Measurements from ENCODE around the gene GNB4.

GNB4 gene

GRCh38 chr3:179450261-179450701 lies 989 bp downstream of the GNB4 start:
- DNase-seq (ENCODE audit: low read depth): no peak
- H3K4me3 ChIP-seq (ENCODE audit: control insufficient read depth, low read depth, low read length): peak overlapping the region; percentile 94
- no peak for TF ChIP-seq CTCF (IDR thresholded peaks at IDR 0.05; ENCODE audit: control insufficient read depth, insufficient read depth, low read depth, low read length, missing control alignments)

- TF ChIP-seq CTCF (IDR thresholded peaks at IDR 0.05; ENCODE audit: control insufficient read depth, insufficient read depth, low read depth, low read length, missing control alignments): no peak
- peak overlapping the region; percentile 94 for H3K4me3 ChIP-seq (ENCODE audit: control insufficient read depth, low read depth, low read length)
Measured at GRCh38 chr3:179449636-179450035, 1.6 kb downstream of the GNB4 start.

GRCh38 chr3:179447251-179447650 lies 4.0 kb downstream of the GNB4 start:
- no peak for TF ChIP-seq CTCF (IDR thresholded peaks at IDR 0.05; ENCODE audit: control insufficient read depth, insufficient read depth, low read depth, low read length, missing control alignments)
- no peak overlapping the region for H3K4me3 ChIP-seq (ENCODE audit: control insufficient read depth, low read depth, low read length)
- no peak for DNase-seq (ENCODE audit: low read depth)

More at GRCh38 chr3:179449636-179450035, 1.6 kb downstream of the GNB4 start:
- no peak for DNase-seq (ENCODE audit: low read depth)

GRCh38 chr3:179446501-179446900 lies 4.8 kb downstream of the GNB4 start:
- no peak for DNase-seq (ENCODE audit: low read depth)
- H3K4me3 ChIP-seq (ENCODE audit: control insufficient read depth, low read depth, low read length): no peak overlapping the region

GRCh38 chr3:179438841-179439240 lies 12.4 kb downstream of the GNB4 start:
- no peak for DNase-seq (ENCODE audit: low read depth)
- no peak overlapping the region for H3K4me3 ChIP-seq (ENCODE audit: control insufficient read depth, low read depth, low read length)
- no peak for TF ChIP-seq CTCF (IDR thresholded peaks at IDR 0.05; ENCODE audit: control insufficient read depth, insufficient read depth, low read depth, low read length, missing control alignments)

More at GRCh38 chr3:179446501-179446900, 4.8 kb downstream of the GNB4 start:
- peak; percentile 21 for TF ChIP-seq CTCF (IDR thresholded peaks at IDR 0.05; ENCODE audit: control insufficient read depth, insufficient read depth, low read depth, low read length, missing control alignments)

GRCh38 chr3:179436517-179436916 lies 14.8 kb downstream of the GNB4 start:
- no peak for DNase-seq (ENCODE audit: low read depth)
- TF ChIP-seq CTCF (IDR thresholded peaks at IDR 0.05; ENCODE audit: control insufficient read depth, insufficient read depth, low read depth, low read length, missing control alignments): no peak
- H3K4me3 ChIP-seq (ENCODE audit: control insufficient read depth, low read depth, low read length): no peak overlapping the region

GRCh38 chr3:179432451-179432850 lies 18.8 kb downstream of the GNB4 start:
- no peak overlapping the region for H3K4me3 ChIP-seq (ENCODE audit: control insufficient read depth, low read depth, low read length)
- no peak for DNase-seq (ENCODE audit: low read depth)
- TF ChIP-seq CTCF (IDR thresholded peaks at IDR 0.05; ENCODE audit: control insufficient read depth, insufficient read depth, low read depth, low read length, missing control alignments): no peak
